ENCODE data around the gene FGD2. TPM values are rescaled to one million over a fixed set of nuclear protein-coding genes. Genes with fewer than 3 reads are reported as not detected.
"Not testable (repeated sequence)": the region's sequence is repeated elsewhere in the genome, so short reads cannot be mapped to it uniquely, and the experiment has no call there.

FGD2 gene
- total RNA-seq, 1 experiment from 2014 or later: not detected

GRCh38 chr6:37057128-37057471, 51.6 kb downstream of the FGD2 start:
- no peaks in the 10 kb centered on the region for H3K9me3 ChIP-seq (ENCODE audit: low read depth, low read length, poor library complexity, severe bottlenecking)
- intact Hi-C loops (cut with micrococcal nuclease; ENCODE audit: unreplicated experiment): no loop called here
- DNase-seq (ENCODE audit: low spot score): no peak
- ChIA-PET POLR2A (ENCODE audit: low non-redundant PET) (interaction anchor here (0.7 kb wide), 1 partner anchor 132 kb away, joined by 3 read pairs; no protein-coding TSS in a partner anchor), CTCF (interaction anchor here (1.8 kb wide), 1 partner anchor 153 kb away, joined by 6 read pairs; no protein-coding TSS in a partner anchor)
- H3K27ac ChIP-seq (ENCODE audit: low read depth, low read length, poor library complexity, severe bottlenecking): no peak overlapping the region
- no peak overlapping the region for H3K4me3 ChIP-seq (ENCODE audit: low read depth, low read length, poor library complexity, severe bottlenecking)
- H3K27me3 ChIP-seq (replicated peaks; ENCODE audit: insufficient read depth, low read depth, low read length, poor library complexity): no peaks in the 10 kb centered on the region
- TF ChIP-seq CTCF (conservative IDR thresholded peaks at IDR 0.05; ENCODE audit: low read depth, low read length) (no peak), EZH2 (IDR thresholded peaks at IDR 0.05; ENCODE audit: borderline replicate concordance, low read depth, low read length, poor library complexity, severe bottlenecking) (no peak)
- no peaks in the 10 kb centered on the region for H3K36me3 ChIP-seq (ENCODE audit: insufficient read depth, low read length, poor library complexity, severe bottlenecking)
- H3K4me1 ChIP-seq (ENCODE audit: insufficient read depth, low read length, poor library complexity, severe bottlenecking): peaks cover 14% of the 10 kb centered on the region
- BruUV-seq (replicated peaks): no TSS peak

GRCh38 chr6:37057678-37058077, 52.2 kb downstream of the FGD2 start:
- no peak for DNase-seq (ENCODE audit: low spot score)
- H3K4me3 ChIP-seq (ENCODE audit: low read depth, low read length, poor library complexity, severe bottlenecking): no peak overlapping the region
- no peaks in the 10 kb centered on the region for H3K36me3 ChIP-seq (ENCODE audit: insufficient read depth, low read length, poor library complexity, severe bottlenecking)
- intact Hi-C loops (cut with micrococcal nuclease; ENCODE audit: unreplicated experiment): no loop called here
- ChIA-PET POLR2A (ENCODE audit: low non-redundant PET) (no interaction called here), CTCF (interaction anchor here (1.8 kb wide), 1 partner anchor 152 kb away, joined by 6 read pairs; no protein-coding TSS in a partner anchor)
- BruUV-seq (replicated peaks): no TSS peak
- H3K9me3 ChIP-seq (ENCODE audit: low read depth, low read length, poor library complexity, severe bottlenecking): no peaks in the 10 kb centered on the region
- H3K27me3 ChIP-seq (replicated peaks; ENCODE audit: insufficient read depth, low read depth, low read length, poor library complexity): no peaks in the 10 kb centered on the region
- TF ChIP-seq EZH2 (IDR thresholded peaks at IDR 0.05; ENCODE audit: borderline replicate concordance, low read depth, low read length, poor library complexity, severe bottlenecking): no peak
- TF ChIP-seq CTCF (conservative IDR thresholded peaks at IDR 0.05; ENCODE audit: low read depth, low read length): no peak
- no peak overlapping the region for H3K27ac ChIP-seq (ENCODE audit: low read depth, low read length, poor library complexity, severe bottlenecking)
- H3K4me1 ChIP-seq (ENCODE audit: insufficient read depth, low read length, poor library complexity, severe bottlenecking): peaks cover 14% of the 10 kb centered on the region

- CTCF ChIA-PET: interaction anchor here (1.8 kb wide), 1 partner anchor 152 kb away, joined by 6 read pairs; no protein-coding TSS in a partner anchor
- H3K36me3 ChIP-seq (ENCODE audit: insufficient read depth, low read length, poor library complexity, severe bottlenecking): no peaks in the 10 kb centered on the region
- no peak overlapping the region for H3K27ac ChIP-seq (ENCODE audit: low read depth, low read length, poor library complexity, severe bottlenecking)
- H3K4me3 ChIP-seq (ENCODE audit: low read depth, low read length, poor library complexity, severe bottlenecking): no peak overlapping the region
- no peaks in the 10 kb centered on the region for H3K9me3 ChIP-seq (ENCODE audit: low read depth, low read length, poor library complexity, severe bottlenecking)
- TF ChIP-seq CTCF (conservative IDR thresholded peaks at IDR 0.05; ENCODE audit: low read depth, low read length): no peak
- no peak for TF ChIP-seq EZH2 (IDR thresholded peaks at IDR 0.05; ENCODE audit: borderline replicate concordance, low read depth, low read length, poor library complexity, severe bottlenecking)
- no TSS peak for BruUV-seq (replicated peaks)
- POLR2A ChIA-PET (ENCODE audit: low non-redundant PET): no interaction called here
- H3K27me3 ChIP-seq (replicated peaks; ENCODE audit: insufficient read depth, low read depth, low read length, poor library complexity): no peaks in the 10 kb centered on the region
- DNase-seq (ENCODE audit: low spot score): peak; percentile 29
- H3K4me1 ChIP-seq (ENCODE audit: insufficient read depth, low read length, poor library complexity, severe bottlenecking): peaks cover 14% of the 10 kb centered on the region
- intact Hi-C loops (cut with micrococcal nuclease; ENCODE audit: unreplicated experiment): no loop called here
Observed at GRCh38 chr6:37058084-37058586, 52.7 kb downstream of the FGD2 start.

- peaks cover 14% of the 10 kb centered on the region for H3K4me1 ChIP-seq (ENCODE audit: insufficient read depth, low read length, poor library complexity, severe bottlenecking)
- H3K9me3 ChIP-seq (ENCODE audit: low read depth, low read length, poor library complexity, severe bottlenecking); DNase-seq (ENCODE audit: low spot score); POLR2A ChIA-PET (ENCODE audit: low non-redundant PET); BruUV-seq (replicated peaks); CTCF ChIA-PET; H3K27me3 ChIP-seq (replicated peaks; ENCODE audit: insufficient read depth, low read depth, low read length, poor library complexity); H3K4me3 ChIP-seq (ENCODE audit: low read depth, low read length, poor library complexity, severe bottlenecking); H3K36me3 ChIP-seq (ENCODE audit: insufficient read depth, low read length, poor library complexity, severe bottlenecking): not testable (repeated sequence)
- intact Hi-C loops (cut with micrococcal nuclease; ENCODE audit: unreplicated experiment): loop anchor here (1.0 kb wide), 1 partner anchor 112 kb away; no protein-coding TSS in a partner anchor
- H3K27ac ChIP-seq (ENCODE audit: low read depth, low read length, poor library complexity, severe bottlenecking): peak overlapping the region; percentile 79
Observed at GRCh38 chr6:37058984-37059343, 53.5 kb downstream of the FGD2 start.
